Uterus (tissue), 2 donors: ENCODE measurements around the gene ADH7.

ENCODE experiments used
- CTCF ChIP-seq, 4 experiments: fragments of 200-600 bp in 2 of 4; fragments of 450-650 bp in 2 of 4; sonication (generic) in 2 of 4; IDR thresholded peaks; one replicate each; pipeline ENCODE4 v1.5.1; 2016 to 2019; ENCODE audit warnings: antibody characterized with exemption in 4 of 4, mild to moderate bottlenecking in 2 of 4, moderate library complexity in 1 of 4
- POLR2A ChIP-seq, 2 donors: fragments of 450-650 bp; IDR thresholded peaks; one replicate each; pipeline ENCODE4 v1.6.1; 2016; ENCODE audit warnings: antibody characterized with exemption in 2 of 2, mild to moderate bottlenecking in 1 of 2, moderate library complexity in 1 of 2

- TF ChIP-seq POLR2A (IDR thresholded peaks at IDR 0.05) (no peak), CTCF (IDR thresholded peaks at IDR 0.05) (no peak)
Observed at GRCh38 chr4:99383833-99384392, 51.2 kb downstream of the ADH7 start.
